Uterus (tissue), 4 donors: ENCODE measurements around the gene AUP1. TPM values are rescaled to one million over a fixed set of nuclear protein-coding genes. Genes with fewer than 3 reads are reported as not detected.

Experiments
- DNase-seq, 2 donors: peaks; one replicate each; pipeline ENCODE4 v3.0.0-alpha.2; 2019 to 2020
- H3K27ac ChIP-seq, 2 donors: fragments of 200-600 bp; sonication (generic); 1 replicate in 1 of 2; 2 replicates in 1 of 2; pipeline ENCODE4 v1.5.1; 2016 to 2018
- H3K27me3 ChIP-seq, 2 donors: fragments of 200-600 bp; sonication (generic); one replicate each; pipeline ENCODE4 v1.5.1; 2018 to 2019; ENCODE audit warnings: control low read depth in 1 of 2
- H3K36me3 ChIP-seq, 2 donors: fragments of 200-600 bp; sonication (generic); one replicate each; pipeline ENCODE4 v1.5.1; 2019; ENCODE audit warnings: control low read depth in 1 of 2
- H3K4me1 ChIP-seq, 2 donors: fragments of 200-600 bp; sonication (generic); one replicate each; pipeline ENCODE4 v1.5.1; 2018 to 2019; ENCODE audit warnings: control low read depth in 1 of 2
- H3K4me3 ChIP-seq, 2 donors: fragments of 200-600 bp; sonication (generic); 1 replicate in 1 of 2; 2 replicates in 1 of 2; pipeline ENCODE4 v1.5.1; 2018 to 2019; ENCODE audit warnings: mild to moderate bottlenecking in 1 of 2
- H3K9me3 ChIP-seq, 2 donors: fragments of 200-600 bp; sonication (generic); one replicate each; pipeline ENCODE4 v1.5.1; 2019; ENCODE audit warnings: control low read depth in 1 of 2
- POLR2A ChIP-seq, 2 donors: fragments of 450-650 bp; IDR thresholded peaks; one replicate each; pipeline ENCODE4 v1.6.1; 2016; ENCODE audit warnings: antibody characterized with exemption in 2 of 2, mild to moderate bottlenecking in 1 of 2, moderate library complexity in 1 of 2
- intact Hi-C: fragments of 100-400 bp; cut with DNase I; formaldehyde crosslinking; loops from one replicate; pipeline ENCODE4 v1.15.1; 2023; ENCODE audit warnings: low total_unique reads
- total RNA-seq, 4 donors: library from RNA; depleted of rRNA in 3 of 4; stranded (reverse); fragments of >200 nt in 3 of 4; gene quantifications; one replicate each; pipeline versions ENCODE4 v1.1.0 to v1.2.4, GENCODE V29; 2014 to 2023
- TF ChIP-seq, protein P1 (sequence below), 4 experiments: fragments of 200-600 bp in 2 of 4; fragments of 450-650 bp in 2 of 4; sonication (generic) in 2 of 4; IDR thresholded peaks; one replicate each; pipeline ENCODE4 v1.5.1; 2016 to 2019; ENCODE audit warnings: antibody characterized with exemption in 4 of 4, mild to moderate bottlenecking in 2 of 4, moderate library complexity in 1 of 4
- donor health status: DM: yes; HTN: yes; CAD: no.

The AUP1 gene
- total RNA-seq, 4 donors from 2014 or later: 62.8 to 87.0 (median 70.7) TPM

DNA sequence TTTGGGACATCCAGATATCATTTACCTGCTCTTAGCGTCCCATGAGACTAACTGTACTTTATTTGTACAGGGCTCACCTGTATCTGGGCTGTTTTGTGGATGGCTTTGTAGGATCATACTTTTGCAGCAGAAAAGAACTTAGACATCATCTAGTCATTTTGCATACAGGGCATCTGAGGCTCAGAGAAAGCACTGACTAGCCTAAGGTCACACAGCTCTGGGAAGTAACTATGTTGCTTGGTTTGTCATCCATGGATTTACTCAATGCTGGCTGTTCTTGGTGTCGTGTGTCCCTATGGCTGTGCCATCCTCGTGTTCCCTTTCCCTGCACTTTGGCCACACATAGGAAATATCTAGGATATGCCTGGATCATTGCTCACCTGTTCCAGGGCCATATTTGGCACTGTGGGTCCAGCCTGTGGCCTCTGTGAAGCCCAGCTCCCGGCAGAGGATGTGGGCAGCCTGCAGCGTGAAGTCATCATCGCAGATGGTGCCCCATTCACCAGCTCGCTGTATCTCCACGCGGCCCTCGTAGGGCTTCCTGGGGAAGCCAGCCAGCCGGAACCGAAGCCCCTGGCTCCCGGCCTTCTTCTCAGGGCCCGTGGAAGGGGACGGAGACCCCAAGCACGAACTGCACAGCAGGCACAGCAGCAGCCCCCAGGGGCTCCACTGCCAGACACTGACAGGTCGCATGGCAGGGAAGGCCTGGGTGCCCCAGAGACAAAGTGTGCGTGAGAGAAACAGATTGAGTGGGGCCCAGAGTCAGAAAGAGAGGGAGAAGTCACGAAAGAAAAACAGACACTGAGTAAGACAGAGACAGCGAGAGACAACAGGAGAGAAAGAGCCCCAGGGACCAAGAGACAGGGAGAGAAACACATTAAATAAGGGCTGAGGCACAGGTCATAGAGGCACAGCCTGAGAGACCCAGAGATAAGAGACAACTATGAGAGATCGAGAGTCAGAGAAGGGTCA, 22.7 kb upstream of the AUP1 start:
- TF ChIP-seq POLR2A (IDR thresholded peaks at IDR 0.05): no peak
- TF ChIP-seq, protein P1, sequence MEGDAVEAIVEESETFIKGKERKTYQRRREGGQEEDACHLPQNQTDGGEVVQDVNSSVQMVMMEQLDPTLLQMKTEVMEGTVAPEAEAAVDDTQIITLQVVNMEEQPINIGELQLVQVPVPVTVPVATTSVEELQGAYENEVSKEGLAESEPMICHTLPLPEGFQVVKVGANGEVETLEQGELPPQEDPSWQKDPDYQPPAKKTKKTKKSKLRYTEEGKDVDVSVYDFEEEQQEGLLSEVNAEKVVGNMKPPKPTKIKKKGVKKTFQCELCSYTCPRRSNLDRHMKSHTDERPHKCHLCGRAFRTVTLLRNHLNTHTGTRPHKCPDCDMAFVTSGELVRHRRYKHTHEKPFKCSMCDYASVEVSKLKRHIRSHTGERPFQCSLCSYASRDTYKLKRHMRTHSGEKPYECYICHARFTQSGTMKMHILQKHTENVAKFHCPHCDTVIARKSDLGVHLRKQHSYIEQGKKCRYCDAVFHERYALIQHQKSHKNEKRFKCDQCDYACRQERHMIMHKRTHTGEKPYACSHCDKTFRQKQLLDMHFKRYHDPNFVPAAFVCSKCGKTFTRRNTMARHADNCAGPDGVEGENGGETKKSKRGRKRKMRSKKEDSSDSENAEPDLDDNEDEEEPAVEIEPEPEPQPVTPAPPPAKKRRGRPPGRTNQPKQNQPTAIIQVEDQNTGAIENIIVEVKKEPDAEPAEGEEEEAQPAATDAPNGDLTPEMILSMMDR (IDR thresholded peaks at IDR 0.05): no peak
- peak overlapping the region in 1 of 2 donors; percentile 84 for H3K27ac ChIP-seq
- no peak overlapping the region for H3K4me3 ChIP-seq
- H3K4me1 ChIP-seq: peaks cover 0 to 12% of the 10 kb centered on the region in 2 donors
- no peaks in the 10 kb centered on the region for H3K27me3 ChIP-seq
- DNase-seq: no peak
- no peaks in the 10 kb centered on the region for H3K9me3 ChIP-seq
- intact Hi-C loops: no loop called here
- H3K36me3 ChIP-seq: no peaks in the 10 kb centered on the region

DNA sequence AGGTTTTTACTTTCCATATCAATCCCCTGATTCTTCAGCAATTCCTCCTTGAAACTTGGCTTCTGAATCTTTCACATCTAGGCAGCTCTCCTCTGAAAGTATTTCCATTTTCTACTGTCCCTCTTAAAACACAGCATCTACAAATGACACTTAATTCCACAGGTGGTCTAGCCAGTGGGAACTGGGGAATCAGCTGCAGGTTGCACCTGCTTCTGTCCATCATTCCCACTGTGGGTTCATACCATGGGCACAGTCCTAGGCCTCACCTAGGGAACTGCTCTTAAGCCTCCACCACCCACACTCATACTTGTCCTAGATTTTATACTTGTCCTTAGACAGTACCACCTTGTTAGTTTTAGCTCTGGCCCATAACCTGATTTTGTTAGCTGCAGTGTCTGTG, 22.0 kb upstream of the AUP1 start:
- intact Hi-C loops: no loop called here
- H3K27ac ChIP-seq: no peak overlapping the region
- peaks cover 0 to 12% of the 10 kb centered on the region in 2 donors for H3K4me1 ChIP-seq

DNA sequence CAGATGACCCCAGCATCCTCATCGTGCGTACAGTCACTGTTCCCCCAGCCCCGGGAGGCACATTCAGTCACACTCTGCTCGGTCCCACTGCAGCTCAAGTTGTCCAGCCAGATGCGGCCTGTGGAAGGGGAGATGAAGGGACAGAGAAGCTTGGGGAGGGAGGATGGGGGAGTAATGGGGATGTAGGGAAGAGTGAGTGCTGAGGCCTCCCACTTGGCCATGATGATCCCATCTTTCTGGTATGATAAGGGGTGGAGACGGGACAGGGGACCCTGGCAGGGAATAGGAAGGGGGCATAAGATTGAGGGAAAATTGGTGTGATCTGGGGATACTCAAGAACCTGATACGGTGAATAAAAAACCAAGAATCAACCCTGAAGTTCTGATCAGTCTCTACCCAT, 20.7 kb upstream of the AUP1 start:
- H3K4me1 ChIP-seq: peaks cover 0 to 10% of the 10 kb centered on the region in 2 donors
- intact Hi-C loops: no loop called here
- no peaks in the 10 kb centered on the region for H3K27me3 ChIP-seq

More for the DNA sequence above, 22.0 kb upstream of the AUP1 start:
- no peaks in the 10 kb centered on the region for H3K9me3 ChIP-seq
- no peaks in the 10 kb centered on the region for H3K27me3 ChIP-seq
- no peak overlapping the region for H3K4me3 ChIP-seq
- H3K36me3 ChIP-seq: no peaks in the 10 kb centered on the region
- no peak for DNase-seq
- TF ChIP-seq, protein P1 (IDR thresholded peaks at IDR 0.05): no peak
- TF ChIP-seq POLR2A (IDR thresholded peaks at IDR 0.05): no peak

DNA sequence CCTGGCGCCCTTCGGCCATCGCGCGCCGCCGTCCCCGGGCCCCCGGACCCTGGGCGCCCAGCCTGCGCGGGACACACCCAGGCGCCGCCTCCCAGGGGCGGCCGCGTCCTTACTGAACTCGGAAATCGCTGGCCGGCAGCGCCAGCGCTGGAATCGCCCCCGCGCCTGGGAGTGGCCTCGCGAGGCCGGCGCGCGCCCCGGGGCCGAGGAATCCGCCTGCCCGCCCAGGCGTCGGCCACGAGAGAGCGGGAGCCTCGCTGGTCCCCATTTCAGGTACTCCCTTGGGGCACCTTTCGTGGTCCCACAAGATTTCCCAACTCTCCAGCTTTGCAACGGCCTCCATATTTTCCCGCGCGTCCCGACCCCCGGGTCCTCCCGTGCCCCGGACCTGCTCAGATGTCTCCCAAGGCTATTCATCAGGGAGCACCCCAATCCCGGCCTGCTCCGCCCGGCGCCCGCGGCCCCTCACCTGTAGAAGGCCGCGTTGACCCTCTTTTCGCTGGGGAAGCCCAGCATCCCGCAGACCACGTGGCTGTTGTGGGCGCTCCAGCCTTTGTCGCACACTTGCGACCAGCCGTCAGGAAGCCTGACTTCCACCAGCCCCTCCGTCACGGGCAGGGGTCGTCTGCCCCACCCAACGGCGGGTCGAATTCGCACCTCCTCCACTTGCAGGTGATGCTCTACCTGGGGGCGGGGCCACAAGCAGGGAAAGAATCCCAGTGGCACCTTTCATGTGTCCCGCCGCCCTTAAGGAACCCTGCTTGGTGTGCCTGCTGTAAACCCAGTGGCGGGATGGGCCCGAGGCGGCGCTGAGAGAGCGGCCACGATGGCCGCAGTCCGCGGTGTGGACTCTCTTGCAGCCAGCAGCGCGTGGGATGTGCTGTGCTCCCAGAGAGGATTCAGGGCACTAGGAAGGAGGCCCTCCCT, 19.7 kb upstream of the AUP1 start:
- intact Hi-C loops: no loop called here
- H3K4me1 ChIP-seq: peaks cover 0 to 9% of the 10 kb centered on the region in 2 donors
- H3K36me3 ChIP-seq: no peaks in the 10 kb centered on the region
- TF ChIP-seq, protein P1 (IDR thresholded peaks at IDR 0.05): no peak
- TF ChIP-seq POLR2A (IDR thresholded peaks at IDR 0.05): peak in 1 of 2 donors; percentile 52
- peak overlapping the region; percentile 27 to 37 for H3K4me3 ChIP-seq
- peak in 1 of 2 donors; percentile 75 for DNase-seq
- no peaks in the 10 kb centered on the region for H3K27me3 ChIP-seq
- peak overlapping the region; percentile 67 to 73 for H3K27ac ChIP-seq
- H3K9me3 ChIP-seq: no peaks in the 10 kb centered on the region

More for the DNA sequence above, 20.7 kb upstream of the AUP1 start:
- TF ChIP-seq, protein P1 (IDR thresholded peaks at IDR 0.05): no peak
- no peak for TF ChIP-seq POLR2A (IDR thresholded peaks at IDR 0.05)
- H3K27ac ChIP-seq: no peak overlapping the region
- no peaks in the 10 kb centered on the region for H3K9me3 ChIP-seq
- DNase-seq: no peak
- H3K36me3 ChIP-seq: no peaks in the 10 kb centered on the region
- no peak overlapping the region for H3K4me3 ChIP-seq
